ENCODE data around the gene ASTL.

The ASTL gene

DNA sequence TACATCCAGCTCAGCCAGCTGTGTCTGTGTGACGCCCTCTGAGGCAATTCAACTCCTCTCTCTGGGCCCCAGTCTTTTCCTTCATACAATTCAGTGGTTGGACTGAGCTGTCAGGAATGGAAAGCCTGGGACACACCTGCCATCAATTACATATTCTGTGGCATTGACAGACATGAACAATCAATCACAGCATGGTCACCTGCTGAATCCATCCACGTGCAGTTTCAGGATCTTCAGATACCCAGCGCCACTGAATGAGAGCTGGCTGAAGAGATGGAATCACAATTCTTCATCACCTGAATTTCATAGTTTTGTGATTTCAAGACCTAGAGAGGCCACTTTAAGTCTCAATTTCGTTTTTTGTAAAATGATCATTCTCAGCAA lies 27.1 kb downstream of the ASTL start:
- no peaks in the 10 kb centered on the region for H3K36me3 ChIP-seq (ENCODE audit: control insufficient read depth, insufficient read depth, low read length)
- H3K9me3 ChIP-seq (ENCODE audit: control insufficient read depth, low read length): no peaks in the 10 kb centered on the region
- H3K4me3 ChIP-seq (ENCODE audit: low read length): no peak overlapping the region
- H3K9ac ChIP-seq (ENCODE audit: low read length): no peak overlapping the region
- peaks cover 22% of the 10 kb centered on the region for H3K27me3 ChIP-seq (ENCODE audit: control insufficient read depth, insufficient read depth, low read length)
- H3K4me1 ChIP-seq (ENCODE audit: control insufficient read depth, insufficient read depth, low read length): peaks cover 2% of the 10 kb centered on the region

DNA sequence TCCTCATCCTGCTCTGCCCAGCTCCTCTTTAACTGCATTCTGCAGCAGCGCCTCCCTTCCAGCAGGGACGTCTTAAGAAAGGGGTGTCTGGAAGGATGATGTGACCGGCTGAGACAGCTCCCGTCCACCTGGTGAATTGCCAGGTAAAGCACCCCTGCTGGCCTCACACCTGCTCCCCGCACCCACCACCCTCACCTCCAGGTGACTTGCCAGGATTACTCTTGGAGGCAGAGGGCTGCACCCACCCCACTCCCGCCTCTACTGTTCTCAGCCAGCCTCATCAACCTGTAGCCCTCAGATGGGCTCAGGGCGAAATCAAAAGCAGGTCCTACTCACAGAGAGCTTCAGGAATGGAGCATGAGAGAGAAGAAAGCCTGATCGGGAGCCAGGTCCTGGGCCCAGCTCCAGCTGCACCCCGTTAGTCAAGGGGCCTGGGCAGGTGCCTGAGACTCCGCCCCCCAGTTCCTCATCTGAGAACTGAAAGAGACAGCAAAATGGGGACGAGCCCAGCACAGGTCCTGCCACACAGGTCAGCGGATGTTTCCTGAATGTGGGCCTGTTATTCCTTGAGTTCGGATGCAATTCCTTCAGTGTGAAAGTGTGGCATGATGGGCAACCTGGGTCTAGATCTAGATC lies 27.6 kb downstream of the ASTL start:
- Histone ChIP-seq H3K27me3 (ENCODE audit: control insufficient read depth, insufficient read depth, low read length) (peaks cover 17% of the 10 kb centered on the region), H3K9ac (ENCODE audit: low read length) (no peak overlapping the region), H3K4me1 (ENCODE audit: control insufficient read depth, insufficient read depth, low read length) (no peaks in the 10 kb centered on the region), H3K9me3 (ENCODE audit: control insufficient read depth, low read length) (no peaks in the 10 kb centered on the region), H3K36me3 (ENCODE audit: control insufficient read depth, insufficient read depth, low read length) (no peaks in the 10 kb centered on the region), H3K4me3 (ENCODE audit: low read length) (no peak overlapping the region)

DNA sequence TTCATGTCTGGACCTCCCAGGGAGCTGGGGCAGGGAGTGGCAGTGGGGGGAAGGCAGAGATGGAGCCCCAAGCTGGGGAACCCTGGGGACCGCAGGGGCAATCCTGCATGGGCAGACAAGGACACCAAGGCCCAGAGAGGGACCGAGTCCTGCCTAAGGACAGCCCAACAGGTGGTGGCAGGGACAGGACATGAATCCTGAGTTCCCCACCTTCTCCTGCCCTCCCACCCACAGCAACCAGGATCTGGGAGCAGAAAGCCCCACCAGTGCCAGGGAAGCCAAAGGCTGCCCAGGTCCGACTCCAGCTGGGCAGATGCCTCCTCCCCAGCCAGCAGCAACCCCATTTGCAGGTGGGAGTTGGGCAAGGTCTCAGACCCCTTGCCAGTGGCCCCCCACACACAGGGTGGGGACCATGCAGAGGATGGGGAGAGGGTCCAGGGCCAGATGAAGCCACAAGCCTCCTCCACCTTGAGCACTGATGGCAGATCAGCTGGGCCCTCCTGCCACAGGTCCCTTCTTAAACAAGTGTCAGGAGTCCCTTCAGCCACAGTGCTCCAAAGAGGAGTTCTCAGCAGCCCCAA lies 28.3 kb downstream of the ASTL start:
- H3K36me3 ChIP-seq (ENCODE audit: control insufficient read depth, insufficient read depth, low read length): no peaks in the 10 kb centered on the region
- no peaks in the 10 kb centered on the region for H3K4me1 ChIP-seq (ENCODE audit: control insufficient read depth, insufficient read depth, low read length)
- peaks cover 10% of the 10 kb centered on the region for H3K27me3 ChIP-seq (ENCODE audit: control insufficient read depth, insufficient read depth, low read length)
- H3K9ac ChIP-seq (ENCODE audit: low read length): no peak overlapping the region
- H3K4me3 ChIP-seq (ENCODE audit: low read length): no peak overlapping the region
- peaks cover 6% of the 10 kb centered on the region for H3K9me3 ChIP-seq (ENCODE audit: control insufficient read depth, low read length)

DNA sequence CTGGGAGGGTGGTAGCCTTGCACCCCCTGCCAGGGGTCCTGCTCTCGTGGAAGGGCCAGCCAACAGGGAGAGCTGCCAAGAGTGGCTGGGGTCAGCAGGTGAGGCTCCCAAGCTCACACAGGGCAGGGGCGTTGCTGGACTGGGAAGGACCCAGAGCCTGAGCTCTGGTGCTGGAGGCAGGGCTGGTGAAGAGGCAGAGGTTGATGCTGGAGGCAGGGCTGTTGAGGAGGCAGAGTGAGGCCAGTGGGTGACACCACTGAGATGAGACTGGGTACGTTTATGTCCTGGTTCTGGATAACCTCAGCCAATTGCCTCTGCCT lies 29.0 kb downstream of the ASTL start:
- Histone ChIP-seq H3K27me3 (ENCODE audit: control insufficient read depth, insufficient read depth, low read length) (peaks cover 6% of the 10 kb centered on the region), H3K9ac (ENCODE audit: low read length) (no peak overlapping the region), H3K9me3 (ENCODE audit: control insufficient read depth, low read length) (peaks cover 6% of the 10 kb centered on the region), H3K4me1 (ENCODE audit: control insufficient read depth, insufficient read depth, low read length) (no peaks in the 10 kb centered on the region), H3K4me3 (ENCODE audit: low read length) (no peak overlapping the region), H3K36me3 (ENCODE audit: control insufficient read depth, insufficient read depth, low read length) (no peaks in the 10 kb centered on the region)

DNA sequence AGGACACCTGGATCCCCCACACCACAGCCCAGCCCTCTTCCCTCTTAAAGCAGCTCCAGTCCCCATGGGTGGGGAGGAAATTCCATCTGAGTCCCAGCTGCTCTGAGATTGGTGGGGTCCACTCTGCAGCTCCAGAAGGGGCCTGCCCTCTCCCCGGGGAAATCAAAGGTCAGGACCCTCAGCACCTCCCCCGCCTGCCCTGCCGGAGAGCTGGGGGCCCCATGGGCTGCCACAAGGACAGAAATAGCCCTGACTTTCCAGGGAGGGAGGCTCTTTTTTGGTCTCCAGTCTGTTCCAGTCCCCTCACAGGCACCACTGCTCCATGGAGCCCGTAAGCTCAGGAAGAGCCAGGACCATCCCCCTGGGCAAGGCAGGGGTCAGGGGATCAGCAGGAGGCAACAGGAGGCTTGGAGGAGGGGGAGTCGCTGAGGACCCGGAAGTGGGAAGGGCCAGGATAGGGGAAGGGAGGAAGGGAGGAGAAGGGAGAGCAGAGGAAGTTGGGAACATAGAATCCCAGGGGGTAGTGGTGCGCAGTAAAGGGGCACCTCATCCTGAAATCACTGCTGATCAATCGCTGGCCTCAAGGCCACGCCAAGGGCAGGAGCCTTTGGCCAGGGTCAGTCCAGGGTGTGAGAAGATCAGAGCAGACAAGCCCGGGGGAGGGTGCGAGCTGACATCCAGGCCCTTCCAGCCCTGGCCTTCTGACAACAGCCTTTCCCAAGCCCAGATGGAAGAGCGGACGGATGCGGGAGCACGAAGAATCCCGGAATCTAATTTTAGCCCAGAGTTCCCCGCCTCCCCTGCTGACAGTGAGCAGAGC lies 29.6 kb downstream of the ASTL start:
- H3K4me3 ChIP-seq (ENCODE audit: low read length): no peak overlapping the region
- H3K4me1 ChIP-seq (ENCODE audit: control insufficient read depth, insufficient read depth, low read length): no peaks in the 10 kb centered on the region
- H3K9me3 ChIP-seq (ENCODE audit: control insufficient read depth, low read length): peaks cover 6% of the 10 kb centered on the region
- no peak overlapping the region for H3K9ac ChIP-seq (ENCODE audit: low read length)
- H3K27me3 ChIP-seq (ENCODE audit: control insufficient read depth, insufficient read depth, low read length): peaks cover 6% of the 10 kb centered on the region
- no peaks in the 10 kb centered on the region for H3K36me3 ChIP-seq (ENCODE audit: control insufficient read depth, insufficient read depth, low read length)

DNA sequence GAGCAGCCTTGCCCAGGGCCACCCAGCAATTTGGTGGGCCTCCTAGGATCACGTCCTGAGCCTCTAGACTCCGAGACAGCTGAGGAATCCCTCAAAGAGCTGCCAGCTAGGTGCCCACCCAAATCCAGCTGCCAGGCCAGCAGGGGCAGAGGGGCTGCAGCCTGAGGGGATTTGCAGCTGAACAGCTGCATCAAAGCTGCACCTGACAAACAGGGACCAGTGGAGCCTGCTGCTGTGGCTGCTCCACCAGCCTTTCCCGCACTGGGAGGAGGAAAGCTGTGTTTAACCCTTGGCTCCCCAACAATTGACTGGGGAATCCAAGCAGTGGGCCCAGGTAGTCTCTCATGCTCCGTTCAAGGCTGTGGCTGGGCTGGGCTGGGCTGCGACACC lies 30.2 kb downstream of the ASTL start:
- Histone ChIP-seq H3K4me3 (ENCODE audit: low read length) (no peak overlapping the region), H3K36me3 (ENCODE audit: control insufficient read depth, insufficient read depth, low read length) (no peaks in the 10 kb centered on the region), H3K9ac (ENCODE audit: low read length) (no peak overlapping the region), H3K27me3 (ENCODE audit: control insufficient read depth, insufficient read depth, low read length) (peaks cover 6% of the 10 kb centered on the region), H3K4me1 (ENCODE audit: control insufficient read depth, insufficient read depth, low read length) (no peaks in the 10 kb centered on the region), H3K9me3 (ENCODE audit: control insufficient read depth, low read length) (peaks cover 6% of the 10 kb centered on the region)

DNA sequence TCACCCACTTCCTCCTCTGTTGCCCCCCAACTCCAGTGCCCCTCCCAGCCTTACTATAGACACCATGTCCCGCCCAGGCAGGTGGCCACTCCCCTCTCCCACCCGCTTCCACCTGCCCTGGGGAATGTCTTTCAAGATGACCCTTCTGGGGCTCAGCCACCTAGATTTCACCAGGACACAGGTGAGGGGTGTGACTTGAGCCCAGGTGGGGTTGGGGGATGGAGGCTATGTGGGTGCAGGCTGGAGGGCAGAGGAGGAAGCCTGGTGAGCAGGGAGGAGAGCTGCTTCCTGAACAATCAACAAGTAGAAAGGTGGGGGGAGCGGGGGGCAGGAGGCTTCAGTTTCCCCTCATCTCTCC lies 30.6 kb downstream of the ASTL start:
- H3K4me1 ChIP-seq (ENCODE audit: control insufficient read depth, insufficient read depth, low read length): no peaks in the 10 kb centered on the region
- H3K4me3 ChIP-seq (ENCODE audit: low read length): no peak overlapping the region

DNA sequence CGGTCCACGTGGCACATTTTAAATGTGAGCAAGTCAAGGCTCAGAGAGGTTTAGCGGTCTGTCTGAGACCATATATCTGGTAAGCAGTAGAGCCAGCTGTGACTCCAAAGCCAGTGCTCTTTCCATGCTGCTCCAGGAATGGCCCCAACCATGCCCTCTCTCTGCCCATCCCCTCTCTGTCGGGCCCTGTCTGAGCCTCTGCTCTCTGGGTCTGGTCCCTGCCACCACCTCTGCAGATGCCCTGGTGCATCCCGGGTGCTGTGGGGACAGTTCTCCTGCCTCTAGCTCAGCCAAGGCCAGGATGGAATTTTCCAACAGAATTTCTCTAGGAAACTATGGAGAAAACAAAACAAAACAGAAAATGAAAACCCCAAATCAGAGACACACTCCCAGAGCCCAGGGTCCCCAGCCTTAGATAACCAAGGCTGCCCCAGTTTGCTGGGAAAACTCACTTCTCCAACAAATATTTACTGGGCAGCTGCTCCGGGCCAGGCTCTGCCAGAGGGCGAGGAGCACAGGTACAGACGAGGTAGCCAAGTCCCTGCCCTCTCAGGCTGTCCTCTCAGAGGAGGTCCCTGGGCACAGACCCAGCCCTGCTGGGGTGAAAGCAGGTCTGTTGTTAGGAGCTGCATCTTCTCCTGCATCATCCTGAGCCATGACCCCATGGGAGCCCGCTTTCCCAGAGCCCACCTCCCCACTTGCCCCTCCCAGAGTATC lies 31.2 kb downstream of the ASTL start:
- no peaks in the 10 kb centered on the region for H3K4me1 ChIP-seq (ENCODE audit: control insufficient read depth, insufficient read depth, low read length)
- peaks cover 6% of the 10 kb centered on the region for H3K9me3 ChIP-seq (ENCODE audit: control insufficient read depth, low read length)
- H3K4me3 ChIP-seq (ENCODE audit: low read length): no peak overlapping the region
- H3K36me3 ChIP-seq (ENCODE audit: control insufficient read depth, insufficient read depth, low read length): no peaks in the 10 kb centered on the region
- peaks cover 6% of the 10 kb centered on the region for H3K27me3 ChIP-seq (ENCODE audit: control insufficient read depth, insufficient read depth, low read length)
- no peak overlapping the region for H3K9ac ChIP-seq (ENCODE audit: low read length)

More for the DNA sequence above, 30.6 kb downstream of the ASTL start:
- H3K27me3 ChIP-seq (ENCODE audit: control insufficient read depth, insufficient read depth, low read length): peaks cover 6% of the 10 kb centered on the region
- no peaks in the 10 kb centered on the region for H3K36me3 ChIP-seq (ENCODE audit: control insufficient read depth, insufficient read depth, low read length)
- H3K9me3 ChIP-seq (ENCODE audit: control insufficient read depth, low read length): peaks cover 6% of the 10 kb centered on the region
- H3K9ac ChIP-seq (ENCODE audit: low read length): no peak overlapping the region

DNA sequence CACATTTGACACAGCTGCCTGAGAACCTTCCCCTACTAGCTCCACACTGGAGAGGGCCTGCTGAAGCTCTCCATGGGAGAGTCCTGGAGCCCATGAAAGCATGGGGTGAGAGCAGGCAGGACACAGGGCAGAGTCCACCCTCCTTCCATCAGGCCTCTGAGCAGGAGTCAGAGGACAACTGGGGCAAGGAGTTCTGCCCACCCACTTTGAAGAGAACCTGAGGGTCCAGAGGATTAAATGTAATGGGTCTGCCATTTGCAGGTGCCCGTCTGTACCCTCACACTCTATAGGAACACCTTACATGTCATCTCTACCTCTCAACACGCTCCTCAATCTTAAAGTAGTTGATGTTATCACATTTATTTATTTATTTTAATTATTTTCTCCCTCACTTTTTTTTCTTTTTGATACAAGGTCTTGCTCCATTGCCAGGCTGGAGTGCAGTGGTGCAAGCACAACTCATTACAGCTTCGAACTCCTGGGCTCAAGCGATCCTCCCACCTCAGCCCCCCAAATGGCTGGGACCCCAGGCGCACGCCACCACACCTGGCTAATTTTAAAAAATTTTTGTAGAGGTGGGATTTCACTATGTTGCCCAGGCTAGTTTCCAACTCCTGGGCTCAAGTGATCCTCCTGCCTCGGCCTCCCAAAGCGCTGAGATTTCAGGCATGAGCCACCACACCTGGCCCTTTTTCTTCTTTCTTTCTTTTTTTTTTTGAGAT lies 32.1 kb downstream of the ASTL start:
- Histone ChIP-seq H3K9me3 (ENCODE audit: control insufficient read depth, low read length) (peaks cover 6% of the 10 kb centered on the region), H3K4me3 (ENCODE audit: low read length) (no peak overlapping the region), H3K9ac (ENCODE audit: low read length) (no peak overlapping the region), H3K4me1 (ENCODE audit: control insufficient read depth, insufficient read depth, low read length) (no peaks in the 10 kb centered on the region), H3K36me3 (ENCODE audit: control insufficient read depth, insufficient read depth, low read length) (no peaks in the 10 kb centered on the region), H3K27me3 (ENCODE audit: control insufficient read depth, insufficient read depth, low read length) (peaks cover 6% of the 10 kb centered on the region)

DNA sequence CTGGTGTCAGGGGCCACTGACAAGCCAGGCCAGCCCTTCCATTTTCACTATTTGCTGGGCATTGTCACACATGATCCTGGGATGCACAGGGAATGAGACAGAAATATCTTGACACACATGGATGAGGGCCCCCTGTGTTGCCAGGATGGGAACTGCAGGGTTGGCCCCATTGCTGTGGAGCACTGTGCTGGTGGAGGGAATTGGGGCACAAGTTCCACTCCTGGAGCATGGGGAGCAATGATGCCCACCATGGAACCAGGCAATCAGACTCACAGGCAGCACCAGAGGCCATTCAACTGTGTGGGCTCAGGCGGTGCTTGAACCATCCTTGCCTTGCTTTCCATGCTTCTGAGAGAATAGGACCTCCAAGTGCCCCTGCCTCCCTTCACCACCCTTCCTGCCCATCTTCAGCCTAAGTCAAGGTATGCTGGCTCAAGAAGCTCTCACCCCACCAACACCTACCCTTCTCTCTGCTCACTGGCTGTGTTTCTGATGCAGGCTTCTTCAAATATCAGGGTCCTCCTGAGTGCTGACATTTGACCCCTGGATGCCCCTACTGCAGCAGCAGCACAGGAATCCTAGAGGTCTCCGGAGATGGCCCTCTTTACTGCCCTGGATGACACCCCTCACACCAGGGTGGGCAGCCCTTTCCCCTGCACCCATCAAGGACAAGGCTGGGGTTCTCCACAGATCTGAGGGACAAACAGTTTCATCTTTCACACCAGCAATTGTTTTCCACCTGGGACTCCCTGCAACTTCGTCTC lies 33.0 kb downstream of the ASTL start:
- peaks cover 6% of the 10 kb centered on the region for H3K27me3 ChIP-seq (ENCODE audit: control insufficient read depth, insufficient read depth, low read length)
- H3K9me3 ChIP-seq (ENCODE audit: control insufficient read depth, low read length): peaks cover 6% of the 10 kb centered on the region
- H3K4me3 ChIP-seq (ENCODE audit: low read length): no peak overlapping the region
- H3K4me1 ChIP-seq (ENCODE audit: control insufficient read depth, insufficient read depth, low read length): no peaks in the 10 kb centered on the region
- H3K9ac ChIP-seq (ENCODE audit: low read length): no peak overlapping the region
- H3K36me3 ChIP-seq (ENCODE audit: control insufficient read depth, insufficient read depth, low read length): no peaks in the 10 kb centered on the region

DNA sequence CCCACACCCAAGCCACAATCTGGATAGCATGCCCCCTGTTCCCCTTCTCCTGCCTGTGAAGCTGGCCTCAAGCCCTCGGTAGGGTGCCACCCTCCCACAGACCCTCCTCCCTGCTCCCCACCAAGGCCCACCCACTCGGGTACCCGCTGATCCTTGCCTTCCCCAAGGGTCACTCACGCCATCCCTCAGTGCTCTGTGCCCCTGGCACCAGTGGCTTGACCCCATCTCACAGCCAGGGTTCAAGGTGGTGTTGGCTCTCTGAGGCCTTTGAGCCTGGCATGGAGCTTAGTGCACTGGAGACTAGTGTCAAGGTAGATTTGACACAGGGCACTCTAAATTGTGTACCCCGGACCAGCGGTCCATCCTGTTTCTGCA lies 33.8 kb downstream of the ASTL start:
- peaks cover 6% of the 10 kb centered on the region for H3K27me3 ChIP-seq (ENCODE audit: control insufficient read depth, insufficient read depth, low read length)
- H3K9ac ChIP-seq (ENCODE audit: low read length): no peak overlapping the region
- H3K4me1 ChIP-seq (ENCODE audit: control insufficient read depth, insufficient read depth, low read length): no peaks in the 10 kb centered on the region
- H3K36me3 ChIP-seq (ENCODE audit: control insufficient read depth, insufficient read depth, low read length): no peaks in the 10 kb centered on the region
- peaks cover 6% of the 10 kb centered on the region for H3K9me3 ChIP-seq (ENCODE audit: control insufficient read depth, low read length)
- H3K4me3 ChIP-seq (ENCODE audit: low read length): no peak overlapping the region

Data from mucosa of stomach (tissue), 1 donor.